Stimulated activated CD4-positive, alpha-beta T cell treated with anti-CD3 and anti-CD28 coated beads, Interleukin-4, amount 100 ng/mL, for 1 hour (primary cell): ENCODE data around the gene CTBP1.

ENCODE experiments used
- DNase-seq: peaks from one replicate; pipeline ENCODE4 v3.0.0-alpha.2; 2020

Gene CTBP1

DNA sequence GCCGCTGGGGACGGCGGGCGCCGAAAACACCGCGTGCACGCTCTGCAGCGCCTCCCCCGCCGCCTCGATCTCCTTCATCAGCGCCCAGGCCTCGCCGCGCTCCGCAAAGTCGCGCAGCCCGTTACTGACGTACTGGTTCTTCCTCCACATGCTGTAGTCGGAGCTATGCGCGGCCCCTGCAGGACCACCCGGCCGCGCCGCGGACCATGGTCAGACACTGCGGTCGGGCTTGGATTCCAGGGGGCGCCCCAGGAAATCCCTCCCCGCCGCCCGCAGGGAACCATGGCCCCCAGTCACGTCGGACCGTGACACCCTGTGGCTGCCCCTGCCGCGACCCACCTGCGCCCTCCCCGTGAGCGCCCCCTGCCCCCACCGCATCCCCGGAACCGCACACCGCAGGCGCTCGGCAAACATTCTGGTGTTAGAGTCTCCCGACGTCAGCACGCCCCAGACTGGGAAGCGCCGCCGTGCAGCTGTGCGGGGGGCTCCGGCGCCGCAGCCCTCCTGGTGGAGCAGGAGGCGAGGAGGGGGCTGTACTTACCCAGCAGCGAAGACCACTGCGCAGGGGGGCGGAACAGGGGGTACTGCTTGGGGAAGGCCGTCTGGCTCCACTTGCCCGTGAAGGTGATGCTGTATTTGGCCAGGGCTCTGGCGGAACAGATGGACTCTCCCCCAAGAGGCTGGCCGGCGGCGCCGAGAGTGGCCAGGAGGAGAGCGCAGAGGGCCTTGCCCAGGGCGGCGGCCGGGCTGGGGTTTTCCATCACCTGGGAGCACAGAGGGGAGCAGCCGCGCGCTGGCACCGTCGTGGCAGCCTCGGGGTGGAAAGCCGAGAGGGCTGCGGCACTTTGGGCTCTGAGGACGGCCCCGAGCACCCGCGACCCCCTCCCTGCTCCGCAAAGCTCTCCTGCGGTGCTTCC lies 77.4 kb downstream of the CTBP1 start:
- DNase-seq, result peak; percentile 62

DNA sequence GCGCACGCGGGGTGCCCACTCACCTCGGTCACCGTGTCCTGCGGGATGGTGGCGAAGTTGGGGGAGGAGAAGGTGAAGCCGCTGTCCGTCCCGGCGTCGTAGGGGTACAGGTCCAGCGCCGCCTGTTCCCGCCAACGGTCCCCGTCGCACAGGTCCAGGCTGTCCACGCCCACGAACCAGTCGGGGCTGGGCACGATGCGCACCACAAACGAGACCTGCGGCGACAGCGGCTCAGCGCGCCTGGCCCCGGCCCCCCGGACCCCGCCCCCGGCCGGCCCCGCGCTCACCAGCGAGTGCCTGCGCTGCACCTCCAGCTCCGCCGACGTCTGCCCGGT lies 78.0 kb downstream of the CTBP1 start:
- DNase-seq, result no peak

DNA sequence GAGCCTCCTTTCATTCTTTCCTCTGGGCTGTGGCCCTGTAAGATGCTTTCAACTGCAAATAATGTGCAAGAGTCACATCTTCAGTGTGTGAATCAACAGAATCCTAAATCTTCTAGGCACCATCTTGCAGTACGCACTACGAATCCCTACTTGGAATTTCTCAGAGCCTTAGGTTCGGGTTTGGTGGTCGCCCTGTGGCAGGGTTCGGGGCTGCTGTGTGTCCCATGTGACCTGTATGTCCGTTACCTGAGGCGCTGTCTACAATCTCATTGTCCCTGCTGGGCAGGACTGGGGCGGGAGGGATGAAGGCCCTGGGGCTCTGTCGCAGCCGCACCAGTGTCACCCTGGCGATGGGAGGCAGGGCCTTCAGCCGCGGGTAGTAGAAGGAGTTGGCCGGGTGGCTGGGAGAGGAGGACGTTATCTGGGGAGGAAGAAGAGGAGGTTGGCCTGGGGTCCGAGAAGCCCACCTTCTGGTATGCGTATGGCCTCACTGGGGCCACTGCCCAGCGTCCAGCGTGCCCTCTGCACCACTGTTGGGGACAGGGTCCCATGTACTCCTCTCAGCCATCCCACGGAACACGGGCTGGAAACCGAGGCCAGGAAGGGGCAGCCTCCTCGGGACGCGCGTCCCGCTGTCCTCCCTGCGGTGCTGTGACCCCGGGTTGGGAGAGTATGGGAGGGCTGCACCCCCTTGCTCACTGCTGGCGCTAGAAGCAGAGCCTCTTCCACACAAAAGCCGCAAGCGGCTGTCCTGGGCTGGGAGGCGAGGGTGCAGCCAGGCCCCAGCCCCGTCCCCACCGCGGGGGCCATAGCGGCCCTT lies 78.6 kb downstream of the CTBP1 start:
- DNase-seq, result no peak

DNA sequence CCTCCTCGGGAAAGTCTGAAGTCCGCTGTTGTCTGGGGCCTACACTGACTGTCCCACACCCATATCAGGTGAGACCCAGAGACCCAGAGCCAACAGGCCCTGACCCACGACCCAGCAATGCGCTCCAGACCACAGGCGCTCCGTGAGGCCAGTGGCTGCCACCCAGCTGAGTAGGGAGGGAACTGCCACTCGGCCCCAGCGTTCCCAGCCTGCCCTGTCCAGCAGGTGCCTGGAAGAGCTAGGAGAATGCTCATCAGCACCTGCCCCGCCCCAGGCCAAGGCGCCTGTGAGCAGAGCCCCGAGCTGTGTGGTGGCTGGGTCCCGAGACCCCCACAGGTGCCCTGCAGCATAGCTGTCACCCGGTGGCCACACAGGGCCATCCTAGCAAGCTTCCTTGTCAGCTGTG lies 79.2 kb downstream of the CTBP1 start:
- DNase-seq, result no peak

DNA sequence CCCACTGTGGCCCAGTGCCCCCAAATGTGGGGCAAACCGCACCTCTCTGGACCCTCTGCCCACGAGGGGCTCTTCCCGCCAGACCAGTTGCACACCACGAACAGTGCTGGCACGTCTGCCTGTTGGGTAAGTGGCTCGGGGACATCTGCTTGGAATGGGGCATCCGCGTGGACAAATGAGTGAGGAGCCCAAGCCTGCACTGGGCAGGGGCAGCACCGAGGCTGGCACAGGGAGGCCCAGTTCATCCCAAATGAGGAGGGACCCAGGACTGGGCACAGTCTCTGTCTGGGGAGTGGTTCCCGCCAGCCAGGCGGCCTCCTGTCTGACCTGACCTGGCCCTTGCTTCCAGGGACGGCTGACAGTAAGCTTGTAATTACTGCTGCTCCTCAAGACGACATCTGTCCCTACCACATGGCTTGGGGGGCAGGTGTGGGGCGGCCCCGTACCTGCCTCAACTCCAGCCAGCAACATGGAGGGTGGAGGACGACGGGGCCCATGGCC lies 79.7 kb downstream of the CTBP1 start:
- no peak for DNase-seq

DNA sequence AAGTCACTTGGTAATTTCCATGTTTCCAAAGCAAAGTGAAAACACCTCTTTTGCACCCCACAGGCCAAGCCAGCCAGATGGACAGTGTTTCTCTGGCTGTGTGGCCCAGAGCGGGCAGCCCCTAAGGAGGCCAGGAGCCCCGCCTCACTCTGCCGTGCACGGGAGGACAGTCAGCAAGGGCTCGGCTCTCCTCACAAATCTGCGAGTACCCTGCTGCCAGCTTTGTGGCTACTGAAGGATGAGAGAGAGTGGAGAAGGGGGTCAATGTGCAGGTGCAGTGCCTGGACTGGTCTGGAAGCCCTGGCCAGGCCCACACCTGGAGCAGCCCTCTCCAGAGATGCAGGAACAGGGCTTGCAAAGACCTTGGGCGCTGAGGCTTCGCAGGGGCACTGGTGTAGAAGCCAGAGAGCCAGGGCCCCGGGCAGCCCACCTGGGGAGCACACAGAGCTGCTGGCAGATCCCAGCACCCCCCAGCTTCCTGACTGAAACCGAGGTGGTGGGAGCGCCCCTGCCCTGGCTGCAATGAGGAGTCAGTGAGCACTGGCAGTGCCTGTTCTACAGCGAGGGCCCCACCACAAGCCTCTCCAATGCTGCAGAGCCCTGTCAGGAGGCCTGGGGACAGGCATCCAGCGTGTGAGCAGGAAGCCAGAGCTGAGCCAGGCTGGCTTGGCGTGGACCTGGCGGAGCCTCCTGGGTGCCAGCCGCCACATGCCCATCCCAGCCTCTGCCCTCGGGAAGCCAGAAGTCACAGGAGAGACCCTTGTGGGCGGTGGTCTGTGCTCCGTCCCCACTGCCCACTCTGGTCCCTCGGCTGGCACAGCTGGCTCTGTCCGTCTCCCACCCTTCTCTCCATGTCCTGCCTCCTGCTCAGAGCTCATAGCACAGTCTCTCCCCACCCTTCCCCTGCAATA lies 80.5 kb downstream of the CTBP1 start:
- no peak for DNase-seq

DNA sequence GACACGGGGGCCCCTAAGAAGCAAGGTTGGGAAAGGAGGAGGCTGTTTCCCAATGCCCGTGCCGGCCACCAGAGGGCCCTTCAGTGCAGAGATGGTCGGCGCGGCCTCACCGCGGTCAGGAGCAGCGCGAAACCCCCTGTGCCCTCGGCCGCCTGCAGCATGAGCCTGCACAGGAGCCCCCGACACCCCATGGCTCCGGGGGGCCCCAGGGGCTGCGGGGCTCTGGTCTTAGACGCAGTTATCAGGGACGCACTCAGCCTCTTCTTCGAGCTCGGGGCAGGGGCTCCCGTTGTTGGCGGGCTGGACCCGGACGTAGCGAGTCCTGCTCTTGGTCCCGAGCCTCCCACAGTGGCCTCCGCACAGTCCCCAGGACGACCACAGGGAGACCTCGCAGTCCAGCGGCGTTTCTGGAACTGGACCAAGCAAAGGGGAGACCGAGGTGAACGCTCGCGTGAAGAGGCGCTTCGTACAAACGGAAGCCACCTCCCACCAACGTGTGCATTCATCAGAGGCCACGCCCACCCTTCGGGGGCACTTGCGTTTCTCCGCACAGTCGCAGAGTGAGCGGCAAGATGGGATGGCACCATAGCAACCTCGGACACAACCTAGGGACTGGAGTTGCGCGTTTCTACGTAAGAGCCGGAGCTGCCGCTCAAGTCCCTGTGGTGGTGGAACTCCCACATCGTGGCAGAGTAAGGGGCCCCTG lies 81.5 kb downstream of the CTBP1 start:
- DNase-seq, result peak; percentile 89

DNA sequence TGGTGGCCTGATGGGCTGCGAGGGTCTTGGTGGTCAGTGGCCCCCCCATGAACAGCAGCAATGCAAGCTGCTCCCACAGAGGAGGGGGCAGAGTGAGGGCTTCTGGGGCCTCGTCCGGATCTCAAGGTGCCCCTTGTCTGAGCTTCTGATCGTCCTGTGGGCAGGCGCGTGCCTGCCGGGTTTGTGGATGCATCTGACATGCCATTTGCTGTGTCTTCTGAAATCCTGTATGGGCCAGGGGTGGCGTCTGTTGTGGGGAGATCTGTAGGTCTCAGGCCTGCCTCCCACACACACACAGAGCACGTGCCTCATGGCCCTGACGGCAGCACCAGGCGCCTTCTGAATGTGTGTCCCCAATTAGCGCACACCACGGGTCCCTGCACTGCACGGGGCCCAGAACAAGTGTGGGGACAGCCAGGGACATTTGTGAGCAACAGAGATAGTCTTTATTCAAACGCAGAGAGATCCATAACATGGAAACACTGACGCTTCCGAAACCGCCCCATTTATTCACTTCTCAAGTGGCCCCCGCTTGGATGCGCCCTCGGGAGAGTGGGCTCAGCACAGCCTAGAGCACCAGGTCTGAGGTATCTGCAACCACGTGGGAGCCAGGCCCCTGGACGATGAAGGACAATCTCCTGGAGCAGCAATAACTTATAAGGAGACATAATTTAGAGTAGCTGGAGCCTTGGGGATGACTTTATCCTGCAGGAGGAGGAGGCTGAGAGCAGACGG lies 82.3 kb downstream of the CTBP1 start:
- no peak for DNase-seq

DNA sequence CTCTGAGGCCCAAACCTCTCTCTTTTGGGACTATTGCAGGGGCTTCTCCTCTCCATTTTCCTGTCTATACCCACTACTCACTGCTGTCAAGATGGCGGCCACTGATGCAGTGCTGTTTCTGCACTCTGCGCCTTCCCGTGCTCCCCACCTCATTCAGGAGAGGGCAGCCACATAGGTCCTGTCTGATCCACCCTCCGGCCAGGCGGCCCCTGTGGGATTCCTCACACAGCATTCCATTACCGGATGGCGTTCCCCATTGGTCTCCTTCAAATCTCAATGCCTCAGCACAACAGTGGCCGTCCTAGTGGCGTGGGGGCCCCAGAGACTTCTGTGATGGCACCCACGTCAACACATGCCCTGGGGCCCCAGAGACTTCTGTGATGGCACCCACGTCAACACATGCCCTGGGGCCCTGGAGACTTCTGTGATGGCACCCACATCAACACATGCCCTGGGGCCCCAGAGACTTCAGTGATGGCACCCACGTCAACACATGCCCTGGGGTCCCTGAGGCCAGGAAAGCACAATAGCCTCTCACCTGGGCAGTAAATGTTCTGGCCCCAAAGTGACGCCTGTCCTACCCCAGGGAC lies 83.9 kb downstream of the CTBP1 start:
- DNase-seq, result no peak

DNA sequence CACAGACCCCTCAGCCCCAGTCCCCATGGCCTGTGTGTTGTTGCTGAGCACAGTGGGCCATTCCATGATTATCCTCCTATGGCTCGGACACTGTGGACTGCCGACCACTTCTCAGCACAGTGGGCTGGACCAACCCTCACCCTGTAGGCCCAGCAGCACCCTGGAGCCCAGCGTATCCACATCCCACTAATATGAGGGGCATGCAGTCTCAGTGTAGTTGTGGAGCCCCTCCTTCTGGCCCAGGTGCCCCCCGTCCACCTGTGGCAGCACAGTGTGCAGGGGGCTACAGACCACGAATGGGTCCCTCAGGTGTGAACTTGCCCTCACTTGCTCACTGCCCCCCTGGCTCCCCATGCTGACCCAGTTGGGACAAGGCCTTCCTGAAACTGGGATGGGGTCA lies 84.5 kb downstream of the CTBP1 start:
- DNase-seq, result no peak

DNA sequence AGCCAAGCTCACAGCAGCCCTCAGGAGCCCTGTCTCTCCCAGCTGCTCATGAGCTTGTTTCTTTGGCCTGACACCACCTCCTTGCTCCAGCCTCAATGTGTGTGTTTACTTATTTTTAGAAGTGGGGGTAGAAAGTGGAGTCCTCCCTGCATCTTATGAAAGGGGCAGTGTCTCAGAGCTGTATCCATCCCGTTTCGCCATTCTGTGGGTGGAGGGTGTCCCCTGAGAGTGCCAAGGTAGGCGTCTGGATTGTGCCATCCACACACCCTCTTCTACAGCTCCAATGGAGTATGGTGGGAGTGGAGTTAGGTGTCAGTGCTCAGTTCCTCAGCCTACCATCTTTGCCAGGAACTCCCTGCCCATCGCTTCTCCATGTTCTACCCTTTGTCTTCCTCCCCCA lies 84.9 kb downstream of the CTBP1 start:
- no peak for DNase-seq
